Testis (tissue), 2 donors: ENCODE data around the gene OR8B12.
"Not testable (repeated sequence)": the region's sequence is repeated elsewhere in the genome, so short reads cannot be mapped to it uniquely, and the experiment has no call there.

Experiments used
- POLR2A ChIP-seq: fragments of 450-650 bp; IDR thresholded peaks from one replicate; pipeline ENCODE4 v1.6.1; 2017; ENCODE audit warnings: antibody characterized with exemption, mild to moderate bottlenecking, moderate library complexity
- TF ChIP-seq, protein P1 (sequence below), 3 experiments: fragments of 450-650 bp in 2 of 3; fragments of 200-600 bp in 1 of 3; sonication (generic) in 1 of 3; IDR thresholded peaks; one replicate each; pipeline ENCODE4 v1.5.1; 2016 to 2019; ENCODE audit warnings: antibody characterized with exemption in 3 of 3, mild to moderate bottlenecking in 2 of 3, moderate library complexity in 1 of 3

GRCh38 chr11:124514675-124515074, 28.8 kb downstream of the OR8B12 start:
- TF ChIP-seq POLR2A: not testable (repeated sequence)
- TF ChIP-seq, protein P1, sequence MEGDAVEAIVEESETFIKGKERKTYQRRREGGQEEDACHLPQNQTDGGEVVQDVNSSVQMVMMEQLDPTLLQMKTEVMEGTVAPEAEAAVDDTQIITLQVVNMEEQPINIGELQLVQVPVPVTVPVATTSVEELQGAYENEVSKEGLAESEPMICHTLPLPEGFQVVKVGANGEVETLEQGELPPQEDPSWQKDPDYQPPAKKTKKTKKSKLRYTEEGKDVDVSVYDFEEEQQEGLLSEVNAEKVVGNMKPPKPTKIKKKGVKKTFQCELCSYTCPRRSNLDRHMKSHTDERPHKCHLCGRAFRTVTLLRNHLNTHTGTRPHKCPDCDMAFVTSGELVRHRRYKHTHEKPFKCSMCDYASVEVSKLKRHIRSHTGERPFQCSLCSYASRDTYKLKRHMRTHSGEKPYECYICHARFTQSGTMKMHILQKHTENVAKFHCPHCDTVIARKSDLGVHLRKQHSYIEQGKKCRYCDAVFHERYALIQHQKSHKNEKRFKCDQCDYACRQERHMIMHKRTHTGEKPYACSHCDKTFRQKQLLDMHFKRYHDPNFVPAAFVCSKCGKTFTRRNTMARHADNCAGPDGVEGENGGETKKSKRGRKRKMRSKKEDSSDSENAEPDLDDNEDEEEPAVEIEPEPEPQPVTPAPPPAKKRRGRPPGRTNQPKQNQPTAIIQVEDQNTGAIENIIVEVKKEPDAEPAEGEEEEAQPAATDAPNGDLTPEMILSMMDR (IDR thresholded peaks at IDR 0.05): not testable (repeated sequence)
